KMS-11 (cell line): Measurements from ENCODE around the gene VARS2.

Source experiments
- H2AFZ ChIP-seq: fragments of 200-600 bp; sonication (generic); 2 replicates; pipeline ENCODE4 v1.6.1; 2016; ENCODE audit warnings: antibody characterized with exemption, mixed run types, low read depth
- H3K27ac ChIP-seq: fragments of 200-600 bp; sonication (generic); 2 replicates; pipeline ENCODE4 v1.6.1; 2016; ENCODE audit warnings: mild to moderate bottlenecking, mixed run types
- H3K27me3 ChIP-seq: fragments of 200-600 bp; sonication (generic); 2 replicates; pipeline ENCODE4 v1.6.1; 2017; ENCODE audit warnings: mild to moderate bottlenecking, low read depth, mixed run types, moderate library complexity; ENCODE audit not compliant: insufficient read depth
- H3K36me3 ChIP-seq: fragments of 200-600 bp; sonication (generic); 2 replicates; pipeline ENCODE4 v1.6.1; 2017; ENCODE audit warnings: mild to moderate bottlenecking, mixed run types; ENCODE audit not compliant: insufficient read depth
- H3K4me1 ChIP-seq: fragments of 200-600 bp; sonication (generic); 2 replicates; pipeline ENCODE4 v1.6.1; 2016; ENCODE audit warnings: mild to moderate bottlenecking, low read depth, mixed run types; ENCODE audit not compliant: poor library complexity, severe bottlenecking
- H3K4me2 ChIP-seq: fragments of 200-600 bp; sonication (generic); 2 replicates; pipeline ENCODE4 v1.7.0; 2016; ENCODE audit warnings: mild to moderate bottlenecking, mixed run types
- H3K4me3 ChIP-seq: fragments of 200-600 bp; sonication (generic); IDR thresholded peaks from 2 replicates; pipeline ENCODE4 v1.6.1; 2017; ENCODE audit warnings: low read depth, low read length, mixed read lengths; ENCODE audit not compliant: insufficient read depth
- H3K79me2 ChIP-seq: fragments of 200-600 bp; sonication (generic); 2 replicates; pipeline ENCODE4 v1.6.1; 2016; ENCODE audit warnings: low read depth, mixed run types; ENCODE audit not compliant: insufficient read depth
- H3K9ac ChIP-seq: fragments of 200-600 bp; sonication (generic); 2 replicates; pipeline ENCODE4 v1.6.1; 2016; ENCODE audit warnings: mild to moderate bottlenecking, mixed run types
- H4K20me1 ChIP-seq: fragments of 200-600 bp; sonication (generic); 2 replicates; pipeline ENCODE4 v1.6.1; 2016; ENCODE audit warnings: mild to moderate bottlenecking, mixed run types; ENCODE audit not compliant: insufficient read depth
- CTCF ChIP-seq: fragments of 200-600 bp; sonication (generic); conservative IDR thresholded peaks from 2 replicates; pipeline ENCODE4 v1.6.1; 2017; ENCODE audit warnings: low read depth, mild to moderate bottlenecking, antibody characterized with exemption, low read length, moderate library complexity, mixed read lengths

The VARS2 gene

GRCh38 chr6:30974490-30975252, 60.6 kb downstream of the VARS2 start:
- H3K4me2 ChIP-seq = no peak overlapping the region
- H3K79me2 ChIP-seq = no peaks in the 10 kb centered on the region
- no peaks in the 10 kb centered on the region for H3K27me3 ChIP-seq
- TF ChIP-seq CTCF = no peak
- H3K4me1 ChIP-seq = peaks cover 27% of the 10 kb centered on the region
- no peak overlapping the region for H3K27ac ChIP-seq
- no peaks in the 10 kb centered on the region for H4K20me1 ChIP-seq
- no peak overlapping the region for H3K4me3 ChIP-seq
- H2AFZ ChIP-seq = no peak overlapping the region
- H3K9ac ChIP-seq = no peak overlapping the region
- no peaks in the 10 kb centered on the region for H3K36me3 ChIP-seq
